Tibial nerve (tissue), 3 donors: ENCODE data around the gene DGCR6L.
"Not testable (repeated sequence)": the region's sequence is repeated elsewhere in the genome, so short reads cannot be mapped to it uniquely, and the experiment has no call there.

ENCODE experiments used
- POLR2A ChIP-seq, 2 donors: fragments of 450-650 bp; IDR thresholded peaks; one replicate each; pipeline ENCODE4 v1.6.1; 2017; ENCODE audit warnings: antibody characterized with exemption in 2 of 2, mild to moderate bottlenecking in 2 of 2, moderate library complexity in 2 of 2
- TF ChIP-seq, protein P1 (sequence below), 5 experiments: fragments of 200-600 bp in 3 of 5; fragments of 450-650 bp in 2 of 5; sonication (generic) in 3 of 5; IDR thresholded peaks; one replicate each; pipeline ENCODE4 v1.5.1; 2016 to 2019; ENCODE audit warnings: antibody characterized with exemption in 5 of 5, mild to moderate bottlenecking in 3 of 5, moderate library complexity in 2 of 5

GRCh38 chr22:20286784-20287423 lies 33.0 kb downstream of the DGCR6L start:
- TF ChIP-seq, protein P1, sequence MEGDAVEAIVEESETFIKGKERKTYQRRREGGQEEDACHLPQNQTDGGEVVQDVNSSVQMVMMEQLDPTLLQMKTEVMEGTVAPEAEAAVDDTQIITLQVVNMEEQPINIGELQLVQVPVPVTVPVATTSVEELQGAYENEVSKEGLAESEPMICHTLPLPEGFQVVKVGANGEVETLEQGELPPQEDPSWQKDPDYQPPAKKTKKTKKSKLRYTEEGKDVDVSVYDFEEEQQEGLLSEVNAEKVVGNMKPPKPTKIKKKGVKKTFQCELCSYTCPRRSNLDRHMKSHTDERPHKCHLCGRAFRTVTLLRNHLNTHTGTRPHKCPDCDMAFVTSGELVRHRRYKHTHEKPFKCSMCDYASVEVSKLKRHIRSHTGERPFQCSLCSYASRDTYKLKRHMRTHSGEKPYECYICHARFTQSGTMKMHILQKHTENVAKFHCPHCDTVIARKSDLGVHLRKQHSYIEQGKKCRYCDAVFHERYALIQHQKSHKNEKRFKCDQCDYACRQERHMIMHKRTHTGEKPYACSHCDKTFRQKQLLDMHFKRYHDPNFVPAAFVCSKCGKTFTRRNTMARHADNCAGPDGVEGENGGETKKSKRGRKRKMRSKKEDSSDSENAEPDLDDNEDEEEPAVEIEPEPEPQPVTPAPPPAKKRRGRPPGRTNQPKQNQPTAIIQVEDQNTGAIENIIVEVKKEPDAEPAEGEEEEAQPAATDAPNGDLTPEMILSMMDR (IDR thresholded peaks at IDR 0.05) = not testable (repeated sequence)
- not testable (repeated sequence) for TF ChIP-seq POLR2A (IDR thresholded peaks at IDR 0.05)
